ENCODE measurements around the gene SYT1.

SYT1 gene

DNA sequence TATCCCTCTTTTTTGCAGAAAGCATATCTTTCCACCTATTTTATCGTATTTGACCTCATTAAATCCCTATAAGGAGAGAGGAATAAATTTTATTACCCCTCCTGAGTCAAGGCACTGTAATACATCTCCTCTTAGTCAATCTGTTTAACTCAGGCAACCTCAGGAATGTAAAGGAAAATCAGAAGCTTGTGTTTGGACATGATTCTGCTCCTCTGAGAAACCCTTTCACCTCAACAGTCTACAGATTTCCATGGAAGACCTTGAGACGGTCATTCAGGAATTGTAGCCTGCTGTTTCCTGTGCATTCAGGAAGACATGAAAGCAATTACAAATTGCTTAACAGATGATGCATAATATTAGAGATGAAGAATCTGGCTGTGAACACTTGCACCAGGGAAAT lies 465.4 kb downstream of the SYT1 start:
- Mint-ChIP-seq H3K36me3 (ENCODE audit: low read depth) (no peaks in the 10 kb centered on the region), H3K27me3 (no peaks in the 10 kb centered on the region), H3K9me3 (peaks cover 2% of the 10 kb centered on the region), H3K4me3 (no peak overlapping the region), H3K4me1 (ENCODE audit: low read depth) (no peaks in the 10 kb centered on the region), H3K27ac (no peak overlapping the region)
- no peak for DNase-seq

GRCh38 chr12:79331870-79332269 lies 467.3 kb downstream of the SYT1 start:
- no peak for DNase-seq
- H3K27ac Mint-ChIP-seq: no peak overlapping the region
- no peaks in the 10 kb centered on the region for H3K36me3 Mint-ChIP-seq (ENCODE audit: low read depth)
- peaks cover 2% of the 10 kb centered on the region for H3K9me3 Mint-ChIP-seq
- no peaks in the 10 kb centered on the region for H3K4me1 Mint-ChIP-seq (ENCODE audit: low read depth)
- no peaks in the 10 kb centered on the region for H3K27me3 Mint-ChIP-seq
- no peak overlapping the region for H3K4me3 Mint-ChIP-seq

DNA sequence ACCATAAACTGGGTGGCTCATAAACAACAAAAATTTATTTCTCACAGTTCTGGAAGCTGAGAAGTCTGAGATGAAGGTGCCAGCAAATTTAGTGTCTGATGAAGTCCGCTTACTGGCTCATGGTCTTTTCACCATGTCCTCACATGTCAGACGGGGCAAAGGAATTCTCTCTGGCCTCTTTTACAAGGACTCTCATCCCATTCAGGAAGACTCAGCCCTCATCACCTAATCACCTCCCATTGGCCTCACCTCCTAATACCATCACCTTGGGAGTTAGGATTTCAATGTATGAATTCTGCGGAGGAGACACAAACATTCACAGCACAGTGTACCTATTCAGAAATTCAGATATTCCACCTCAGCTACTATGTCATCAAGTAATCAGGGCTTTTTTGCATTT lies 468.6 kb downstream of the SYT1 start:
- no peaks in the 10 kb centered on the region for H3K4me1 Mint-ChIP-seq (ENCODE audit: low read depth)
- H3K27ac Mint-ChIP-seq: no peak overlapping the region
- H3K36me3 Mint-ChIP-seq (ENCODE audit: low read depth): no peaks in the 10 kb centered on the region
- H3K9me3 Mint-ChIP-seq: peaks cover 2% of the 10 kb centered on the region
- no peak for DNase-seq
- H3K4me3 Mint-ChIP-seq: no peak overlapping the region
- no peaks in the 10 kb centered on the region for H3K27me3 Mint-ChIP-seq

DNA sequence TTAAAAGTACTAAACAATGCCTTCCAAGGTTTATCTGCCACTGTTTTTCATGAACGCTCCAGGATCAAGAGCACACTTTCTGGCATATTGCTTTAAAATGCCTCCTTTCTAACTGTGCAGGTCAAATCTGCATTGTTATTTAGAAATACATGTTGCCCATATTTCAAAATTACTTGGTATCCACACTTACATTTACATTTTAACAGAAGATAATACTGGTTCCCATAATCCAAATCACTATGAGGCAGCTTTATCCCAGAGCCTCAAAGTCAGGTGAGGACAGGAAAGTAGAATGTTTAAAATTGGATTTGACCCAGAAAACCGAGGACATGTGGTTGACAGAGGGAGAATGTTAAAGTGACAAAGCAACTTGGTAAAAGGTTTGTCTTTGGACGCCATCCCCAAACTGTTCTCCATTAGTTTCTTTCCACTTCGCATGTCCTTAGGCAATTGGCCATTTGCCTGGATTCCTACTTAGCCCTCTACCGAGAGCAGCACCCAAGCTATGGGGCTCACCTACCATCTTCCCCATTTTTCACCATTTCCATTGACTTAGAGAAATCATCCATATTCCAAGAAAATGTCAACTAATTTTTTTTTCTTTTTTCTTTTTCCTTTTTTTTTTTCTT lies 473.2 kb downstream of the SYT1 start:
- no peaks in the 10 kb centered on the region for H3K27me3 Mint-ChIP-seq
- H3K9me3 Mint-ChIP-seq: peaks cover 5% of the 10 kb centered on the region
- H3K4me1 Mint-ChIP-seq (ENCODE audit: low read depth): no peaks in the 10 kb centered on the region
- H3K27ac Mint-ChIP-seq: no peak overlapping the region
- H3K4me3 Mint-ChIP-seq: no peak overlapping the region
- DNase-seq: no peak
- H3K36me3 Mint-ChIP-seq (ENCODE audit: low read depth): no peaks in the 10 kb centered on the region

DNA sequence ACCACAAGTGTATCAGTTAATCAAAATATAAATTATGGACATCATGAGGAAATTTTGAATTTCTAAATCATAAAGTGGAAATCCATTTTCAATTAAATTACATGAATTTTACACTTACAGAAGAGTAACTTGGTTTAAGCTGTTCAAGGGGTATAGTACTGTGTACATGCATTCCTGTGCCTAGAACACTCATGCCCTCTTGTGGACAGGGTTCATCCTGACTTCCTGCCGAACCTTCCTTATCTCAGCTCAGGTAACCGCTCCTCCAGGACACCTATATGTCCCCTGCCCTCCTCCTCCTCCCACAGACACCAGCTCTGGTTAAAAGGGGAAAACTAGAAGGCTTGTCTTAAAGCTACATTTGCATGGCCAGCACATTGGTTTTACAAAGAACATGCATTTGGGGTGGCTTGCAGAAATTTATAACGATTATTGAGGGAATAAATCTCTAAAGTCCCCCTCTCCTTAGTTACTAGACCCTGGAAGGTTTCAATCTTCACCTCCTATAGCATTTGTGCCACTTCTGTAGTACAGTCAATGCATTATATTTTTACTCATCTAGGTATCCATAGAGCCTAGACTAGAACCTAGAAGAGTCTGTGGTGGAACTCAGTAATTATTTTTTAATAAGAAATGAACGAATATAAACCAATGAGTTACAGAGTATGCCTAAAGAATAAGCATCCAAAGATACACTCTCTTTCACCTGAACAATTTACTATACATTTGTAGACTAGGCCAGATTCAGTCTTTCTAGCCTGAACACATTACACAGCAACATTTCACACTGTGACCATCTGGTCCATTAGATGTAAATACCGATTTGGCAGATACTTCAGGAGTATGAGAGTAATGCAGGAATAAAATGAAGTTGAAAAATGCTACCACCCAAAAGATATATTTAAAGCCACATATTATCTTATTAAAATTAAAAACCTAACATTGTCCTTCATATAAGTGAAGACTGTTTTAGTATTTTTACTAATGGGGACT lies 480.6 kb downstream of the SYT1 start:
- H3K27ac Mint-ChIP-seq: no peak overlapping the region
- DNase-seq: no peak
- H3K36me3 Mint-ChIP-seq (ENCODE audit: low read depth): no peaks in the 10 kb centered on the region
- H3K27me3 Mint-ChIP-seq: no peaks in the 10 kb centered on the region
- peaks cover 4% of the 10 kb centered on the region for H3K9me3 Mint-ChIP-seq
- no peaks in the 10 kb centered on the region for H3K4me1 Mint-ChIP-seq (ENCODE audit: low read depth)
- no peak overlapping the region for H3K4me3 Mint-ChIP-seq

- Mint-ChIP-seq H3K4me1 (ENCODE audit: low read depth) (no peaks in the 10 kb centered on the region), H3K27me3 (no peaks in the 10 kb centered on the region), H3K9me3 (peaks cover 2% of the 10 kb centered on the region), H3K36me3 (ENCODE audit: low read depth) (no peaks in the 10 kb centered on the region), H3K27ac (no peak overlapping the region), H3K4me3 (no peak overlapping the region)
- no peak for DNase-seq
Observed at GRCh38 chr12:79347866-79348265, 483.3 kb downstream of the SYT1 start.

GRCh38 chr12:79351251-79351650 lies 486.7 kb downstream of the SYT1 start:
- H3K36me3 Mint-ChIP-seq (ENCODE audit: low read depth): no peaks in the 10 kb centered on the region
- H3K27ac Mint-ChIP-seq: no peak overlapping the region
- H3K9me3 Mint-ChIP-seq: peaks cover 2% of the 10 kb centered on the region
- no peaks in the 10 kb centered on the region for H3K4me1 Mint-ChIP-seq (ENCODE audit: low read depth)
- no peaks in the 10 kb centered on the region for H3K27me3 Mint-ChIP-seq
- no peak overlapping the region for H3K4me3 Mint-ChIP-seq
- DNase-seq: no peak

DNA sequence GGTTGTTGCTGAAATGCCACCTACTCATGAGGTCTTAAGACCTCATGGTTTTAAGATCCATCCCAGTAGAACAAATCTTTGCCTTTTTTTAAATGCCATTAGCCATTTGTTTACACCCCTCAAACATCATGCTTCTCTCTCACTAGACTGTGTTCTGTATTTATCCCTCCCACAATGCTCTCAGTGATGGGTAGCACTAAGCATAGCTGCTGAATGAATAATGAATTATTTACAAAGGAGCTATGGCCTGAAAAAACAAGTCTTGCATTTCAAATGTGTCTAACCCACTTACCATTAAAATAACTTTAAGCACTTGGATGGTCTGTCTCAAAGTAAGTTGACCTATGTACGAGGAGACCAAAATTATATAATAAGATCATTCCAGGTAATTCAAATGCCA lies 491.6 kb downstream of the SYT1 start:
- Mint-ChIP-seq H3K27ac (no peak overlapping the region), H3K4me3 (no peak overlapping the region), H3K27me3 (no peaks in the 10 kb centered on the region), H3K9me3 (peaks cover 2% of the 10 kb centered on the region), H3K4me1 (ENCODE audit: low read depth) (no peaks in the 10 kb centered on the region), H3K36me3 (ENCODE audit: low read depth) (no peaks in the 10 kb centered on the region)
- no peak for DNase-seq

- H3K27ac Mint-ChIP-seq: no peak overlapping the region
- H3K4me3 Mint-ChIP-seq: no peak overlapping the region
- H3K9me3 Mint-ChIP-seq: peaks cover 2% of the 10 kb centered on the region
- no peaks in the 10 kb centered on the region for H3K27me3 Mint-ChIP-seq
- H3K36me3 Mint-ChIP-seq (ENCODE audit: low read depth): no peaks in the 10 kb centered on the region
- DNase-seq: no peak
- no peaks in the 10 kb centered on the region for H3K4me1 Mint-ChIP-seq (ENCODE audit: low read depth)
Observed at GRCh38 chr12:79357048-79357447, 492.5 kb downstream of the SYT1 start.

- H3K27me3 Mint-ChIP-seq: no peaks in the 10 kb centered on the region
- H3K4me1 Mint-ChIP-seq (ENCODE audit: low read depth): no peaks in the 10 kb centered on the region
- H3K4me3 Mint-ChIP-seq: no peak overlapping the region
- H3K27ac Mint-ChIP-seq: no peak overlapping the region
- DNase-seq: no peak
- peaks cover 2% of the 10 kb centered on the region for H3K9me3 Mint-ChIP-seq
- no peaks in the 10 kb centered on the region for H3K36me3 Mint-ChIP-seq (ENCODE audit: low read depth)
Observed at GRCh38 chr12:79358716-79359300, 494.2 kb downstream of the SYT1 start.

- H3K27ac Mint-ChIP-seq: no peak overlapping the region
- H3K9me3 Mint-ChIP-seq: peaks cover 2% of the 10 kb centered on the region
Observed at GRCh38 chr12:79360286-79360685, 495.7 kb downstream of the SYT1 start.

GRCh38 chr12:79360936-79361335 lies 496.4 kb downstream of the SYT1 start:
- no peak overlapping the region for H3K4me3 Mint-ChIP-seq
- no peaks in the 10 kb centered on the region for H3K4me1 Mint-ChIP-seq (ENCODE audit: low read depth)
- H3K9me3 Mint-ChIP-seq: peaks cover 2% of the 10 kb centered on the region
- no peaks in the 10 kb centered on the region for H3K36me3 Mint-ChIP-seq (ENCODE audit: low read depth)
- no peak overlapping the region for H3K27ac Mint-ChIP-seq
- no peak for DNase-seq
- no peaks in the 10 kb centered on the region for H3K27me3 Mint-ChIP-seq

More at GRCh38 chr12:79360286-79360685, 495.7 kb downstream of the SYT1 start:
- no peak for DNase-seq
- no peaks in the 10 kb centered on the region for H3K27me3 Mint-ChIP-seq
- no peak overlapping the region for H3K4me3 Mint-ChIP-seq
- H3K36me3 Mint-ChIP-seq (ENCODE audit: low read depth): no peaks in the 10 kb centered on the region
- H3K4me1 Mint-ChIP-seq (ENCODE audit: low read depth): no peaks in the 10 kb centered on the region

GRCh38 chr12:79364197-79364596 lies 499.6 kb downstream of the SYT1 start:
- Mint-ChIP-seq H3K27me3 (no peaks in the 10 kb centered on the region), H3K36me3 (ENCODE audit: low read depth) (no peaks in the 10 kb centered on the region), H3K4me3 (no peak overlapping the region), H3K9me3 (peaks cover 4% of the 10 kb centered on the region), H3K4me1 (ENCODE audit: low read depth) (no peaks in the 10 kb centered on the region), H3K27ac (no peak overlapping the region)
- DNase-seq: no peak

DNA sequence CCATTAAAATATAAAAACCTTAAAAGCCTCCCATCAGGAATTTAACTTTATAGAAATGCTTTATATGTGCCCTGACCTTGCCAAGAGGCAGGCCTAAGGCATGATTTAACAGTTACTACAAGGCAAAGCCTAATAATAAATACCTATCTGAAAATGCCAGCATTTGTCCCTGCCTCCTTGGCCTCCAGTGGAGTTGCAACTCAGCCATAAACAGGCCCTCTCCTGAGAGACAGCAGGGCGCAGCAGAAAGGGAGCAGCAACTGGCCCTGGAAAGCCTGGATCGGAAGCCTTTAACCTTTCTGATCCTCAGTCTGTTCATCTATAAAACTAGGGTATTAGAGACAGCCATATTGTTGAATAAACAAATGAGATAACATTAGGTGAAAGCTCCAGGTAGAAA lies 501.8 kb downstream of the SYT1 start:
- H3K4me3 Mint-ChIP-seq: no peak overlapping the region
- H3K4me1 Mint-ChIP-seq (ENCODE audit: low read depth): no peaks in the 10 kb centered on the region
- H3K36me3 Mint-ChIP-seq (ENCODE audit: low read depth): no peaks in the 10 kb centered on the region
- H3K9me3 Mint-ChIP-seq: peaks cover 3% of the 10 kb centered on the region
- DNase-seq: no peak
- H3K27ac Mint-ChIP-seq: no peak overlapping the region
- no peaks in the 10 kb centered on the region for H3K27me3 Mint-ChIP-seq
